GM12865 (cell line): ENCODE measurements around the gene KIAA1217.

Source experiments
- DNase-seq: peaks from one replicate; pipeline ENCODE4 v3.0.0; 2010; ENCODE audit warnings: low read depth
- H3K4me3 ChIP-seq: 2 replicates; pipeline ENCODE4 v1.5.1; 2011; ENCODE audit warnings: mild to moderate bottlenecking, low read depth, low read length, control low read depth
- CTCF ChIP-seq: IDR thresholded peaks from 2 replicates; pipeline ENCODE4 v1.5.1; 2011; ENCODE audit warnings: low read length, control low read depth, low read depth, inconsistent platforms; ENCODE audit not compliant: insufficient read depth; ENCODE audit errors: missing control alignments

KIAA1217 gene

GRCh38 chr10:24483701-24484100 is 274.8 kb downstream of the KIAA1217 start:
- DNase-seq, result peak; percentile 2
- no peak for TF ChIP-seq CTCF
- no peak overlapping the region for H3K4me3 ChIP-seq

- H3K4me3 ChIP-seq, result no peak overlapping the region
- no peak for DNase-seq
- TF ChIP-seq CTCF, result no peak
Measured at GRCh38 chr10:24484771-24485170, 275.8 kb downstream of the KIAA1217 start.

- H3K4me3 ChIP-seq, result no peak overlapping the region
- TF ChIP-seq CTCF, result no peak
- no peak for DNase-seq
Measured at GRCh38 chr10:24485304-24485703, 276.4 kb downstream of the KIAA1217 start.

GRCh38 chr10:24488631-24489030 is 279.7 kb downstream of the KIAA1217 start:
- no peak for TF ChIP-seq CTCF
- DNase-seq, result no peak
- no peak overlapping the region for H3K4me3 ChIP-seq

GRCh38 chr10:24493165-24493564 is 284.2 kb downstream of the KIAA1217 start:
- TF ChIP-seq CTCF, result no peak
- no peak for DNase-seq
- no peak overlapping the region for H3K4me3 ChIP-seq

GRCh38 chr10:24494236-24494635 is 285.3 kb downstream of the KIAA1217 start:
- no peak overlapping the region for H3K4me3 ChIP-seq
- TF ChIP-seq CTCF, result no peak
- DNase-seq, result no peak

GRCh38 chr10:24494777-24495176 is 285.8 kb downstream of the KIAA1217 start:
- DNase-seq, result no peak
- TF ChIP-seq CTCF, result no peak
- no peak overlapping the region for H3K4me3 ChIP-seq
